Ovary (tissue), 3 donors: ENCODE measurements around the gene TMEM94.

Experiments
- EP300 ChIP-seq: sonication (generic); formaldehyde crosslinking; IDR thresholded peaks from one replicate; pipeline ENCODE4 v1.6.1; 2017; ENCODE audit warnings: antibody characterized with exemption
- POLR2A ChIP-seq: fragments of 450-650 bp; IDR thresholded peaks from one replicate; pipeline ENCODE4 v1.6.1; 2017; ENCODE audit warnings: antibody characterized with exemption, mild to moderate bottlenecking, moderate library complexity
- TF ChIP-seq, protein P1 (sequence below), 3 donors: fragments of 450-650 bp in 2 of 3; fragments of 200-600 bp in 1 of 3; IDR thresholded peaks; one replicate each; pipeline versions ENCODE4 v1.5.1 to v1.8.0; 2016 to 2022; ENCODE audit warnings: antibody characterized with exemption in 3 of 3, mild to moderate bottlenecking in 1 of 3
- donor health status: DM: no; HTN: no; CAD: no.

DNA sequence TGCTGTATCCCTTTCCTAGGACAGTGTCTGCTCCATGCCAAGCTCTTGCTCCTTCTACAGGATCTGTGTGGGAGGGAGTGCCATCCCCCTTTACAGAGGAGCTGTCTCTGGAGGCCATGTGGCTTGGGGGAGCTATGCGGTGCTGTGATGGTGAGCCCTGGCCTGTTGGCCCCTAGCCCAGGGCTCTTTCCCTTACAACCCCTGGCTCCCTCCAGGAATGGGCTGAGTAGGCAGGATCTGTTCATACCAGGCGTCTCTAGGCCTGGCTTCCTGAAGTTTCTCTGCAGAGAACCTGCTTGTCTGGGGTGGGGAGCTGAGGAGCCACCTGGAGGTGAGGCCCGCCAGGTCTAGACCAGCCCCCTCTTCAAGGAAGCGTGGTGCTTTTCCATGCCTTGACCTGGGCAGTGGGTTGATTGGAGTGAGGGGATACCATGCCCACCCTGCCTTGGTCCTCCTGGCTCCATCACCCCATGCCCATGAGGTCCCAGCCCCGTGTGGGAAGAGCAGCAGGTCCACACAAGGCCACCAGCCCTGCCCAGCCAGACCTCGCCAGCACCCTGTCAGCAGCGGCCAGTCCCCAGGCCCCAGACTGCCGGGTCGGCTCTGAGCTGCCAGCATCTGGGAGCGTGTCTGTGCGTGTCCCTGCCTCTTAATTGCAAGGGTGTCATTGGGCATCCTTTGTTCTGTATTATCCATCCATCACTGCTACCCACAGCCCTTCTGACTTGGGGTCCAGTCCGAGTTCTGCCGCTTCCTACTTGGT is 83.7 kb downstream of the TMEM94 start:
- TF ChIP-seq POLR2A (no peak), EP300 (no peak)
- TF ChIP-seq, protein P1, sequence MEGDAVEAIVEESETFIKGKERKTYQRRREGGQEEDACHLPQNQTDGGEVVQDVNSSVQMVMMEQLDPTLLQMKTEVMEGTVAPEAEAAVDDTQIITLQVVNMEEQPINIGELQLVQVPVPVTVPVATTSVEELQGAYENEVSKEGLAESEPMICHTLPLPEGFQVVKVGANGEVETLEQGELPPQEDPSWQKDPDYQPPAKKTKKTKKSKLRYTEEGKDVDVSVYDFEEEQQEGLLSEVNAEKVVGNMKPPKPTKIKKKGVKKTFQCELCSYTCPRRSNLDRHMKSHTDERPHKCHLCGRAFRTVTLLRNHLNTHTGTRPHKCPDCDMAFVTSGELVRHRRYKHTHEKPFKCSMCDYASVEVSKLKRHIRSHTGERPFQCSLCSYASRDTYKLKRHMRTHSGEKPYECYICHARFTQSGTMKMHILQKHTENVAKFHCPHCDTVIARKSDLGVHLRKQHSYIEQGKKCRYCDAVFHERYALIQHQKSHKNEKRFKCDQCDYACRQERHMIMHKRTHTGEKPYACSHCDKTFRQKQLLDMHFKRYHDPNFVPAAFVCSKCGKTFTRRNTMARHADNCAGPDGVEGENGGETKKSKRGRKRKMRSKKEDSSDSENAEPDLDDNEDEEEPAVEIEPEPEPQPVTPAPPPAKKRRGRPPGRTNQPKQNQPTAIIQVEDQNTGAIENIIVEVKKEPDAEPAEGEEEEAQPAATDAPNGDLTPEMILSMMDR (IDR thresholded peaks at IDR 0.05), result no peak
